GM12873 (cell line): ENCODE measurements around the gene GMPR2.

Experiments used
- CTCF ChIP-seq: IDR thresholded peaks from 2 replicates; pipeline ENCODE4 v1.5.1; 2012; ENCODE audit warnings: low read depth, mild to moderate bottlenecking, moderate library complexity, low read length, control low read depth; ENCODE audit not compliant: insufficient read depth; ENCODE audit errors: missing control alignments

The GMPR2 gene

GRCh38 chr14:24232645-24233537, at the start of gene GMPR2:
Gene GMPR2, plus strand, starts transcription at chr14:24232929. Its CDS starts 325 bp downstream, at chr14:24233254.
- TF ChIP-seq CTCF = no peak

- no peak for TF ChIP-seq CTCF
Observed at GRCh38 chr14:24183014-24183481, 49.7 kb upstream of the GMPR2 start.

GRCh38 chr14:24184104-24184970, 48.4 kb upstream of the GMPR2 start:
- TF ChIP-seq CTCF = no peak

GRCh38 chr14:24185026-24185425, 47.7 kb upstream of the GMPR2 start:
- TF ChIP-seq CTCF = no peak

GRCh38 chr14:24185741-24186140, 47.0 kb upstream of the GMPR2 start:
- no peak for TF ChIP-seq CTCF

- no peak for TF ChIP-seq CTCF
Observed at GRCh38 chr14:24186831-24187538, 45.7 kb upstream of the GMPR2 start.
